HG02571 (cell line): ENCODE results near the gene METTL22.

Source experiments
- ATAC-seq: cut with Tn5 transposase; IDR thresholded peaks from one replicate; pipeline ENCODE4 v1.9.1; 2021; ENCODE audit warnings: mild to moderate bottlenecking, moderate library complexity; ENCODE audit not compliant: unreplicated experiment

METTL22 gene

GRCh38 chr16:8686879-8687278 is 65.4 kb downstream of the METTL22 start:
- no peak for ATAC-seq

DNA sequence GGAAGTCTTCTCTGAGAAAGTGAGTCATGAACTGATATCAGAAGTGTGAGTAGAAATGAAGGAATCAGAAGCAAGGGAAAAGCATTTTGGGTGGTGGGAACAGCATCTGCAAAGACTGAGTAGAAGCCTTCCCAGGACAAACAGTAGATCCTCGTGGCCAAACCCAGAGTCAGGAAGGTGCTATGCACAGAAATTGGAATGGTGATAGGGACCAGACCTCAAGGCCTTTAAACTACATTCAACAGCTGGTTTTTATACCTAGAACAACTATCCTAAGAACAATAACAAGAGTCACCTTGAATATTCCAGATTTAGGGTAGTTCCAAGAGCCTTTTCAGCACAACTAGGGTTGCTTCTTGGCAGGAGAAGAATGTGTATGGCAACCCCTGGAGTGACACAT is 68.2 kb downstream of the METTL22 start:
- ATAC-seq: no peak

DNA sequence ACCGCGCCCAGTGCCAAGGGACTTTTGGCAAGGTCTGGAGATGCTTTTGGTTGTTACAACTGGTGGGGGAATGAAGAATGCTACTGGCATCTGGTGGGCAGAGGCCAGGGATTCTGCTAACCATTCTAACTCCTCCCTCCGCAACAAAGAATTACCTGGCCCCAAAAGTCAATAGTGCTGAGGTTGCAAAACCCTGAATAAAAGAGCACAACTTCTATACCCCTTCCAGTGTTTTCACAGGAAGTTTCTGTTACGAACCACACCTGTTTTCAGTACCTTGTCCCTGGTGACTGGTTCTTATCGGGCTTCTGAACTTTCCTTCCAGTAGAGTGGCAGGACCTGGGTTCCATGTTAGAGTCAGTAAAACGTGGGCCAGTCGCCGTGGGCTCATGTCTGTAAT is 70.2 kb downstream of the METTL22 start:
- ATAC-seq: no peak

GRCh38 chr16:8694795-8695728 is 73.6 kb downstream of the METTL22 start:
- no peak for ATAC-seq

GRCh38 chr16:8696880-8697279 is 75.4 kb downstream of the METTL22 start:
- no peak for ATAC-seq

- ATAC-seq: no peak
Measured at GRCh38 chr16:8697965-8698364, 76.5 kb downstream of the METTL22 start.
